Activated CD8-positive, alpha-beta T cell treated with anti-CD3 and anti-CD28 coated beads for 36 hours (primary cell): Measurements from ENCODE around the gene RNF183. TPM values are rescaled to one million over a fixed set of nuclear protein-coding genes. Genes with fewer than 3 reads are reported as not detected.

Source experiments
- ATAC-seq: fragments of 200-7000 bp; cut with Tn5 transposase; one replicate; pipeline ENCODE4 v1.10.0; 2021; ENCODE audit warnings: mild to moderate bottlenecking, moderate library complexity
- CTCF ChIA-PET: fragments of 350-600 bp; sonication (Branson Sonifier 250); formaldehyde crosslinking; loops from one replicate; lab custom pipeline; 2021; ENCODE audit warnings: antibody characterized with exemption; lab: Charles Lee
- POLR2A ChIA-PET: fragments of 350-600 bp; sonication (Branson Sonifier 250); formaldehyde crosslinking; loops from one replicate; lab custom pipeline; 2021; ENCODE audit warnings: antibody characterized with exemption; lab: Charles Lee
- DNase-seq: peaks from one replicate; pipeline ENCODE4 v3.0.0-alpha.2; 2020
- H3K27ac Mint-ChIP-seq: one replicate; pipeline ENCODE4 v1.8.0; 2021; ENCODE audit warnings: mild to moderate bottlenecking, mixed read lengths
- H3K27me3 Mint-ChIP-seq: one replicate; pipeline ENCODE4 v1.8.0; 2021; ENCODE audit warnings: mixed read lengths
- H3K36me3 Mint-ChIP-seq: one replicate; pipeline ENCODE4 v1.8.0; 2021; ENCODE audit warnings: low read depth, mixed read lengths
- H3K4me1 Mint-ChIP-seq: one replicate; pipeline ENCODE4 v1.8.0; 2021; ENCODE audit warnings: low read depth, mixed read lengths
- H3K4me3 Mint-ChIP-seq: one replicate; pipeline ENCODE4 v1.8.0; 2021; ENCODE audit warnings: mild to moderate bottlenecking, moderate library complexity, mixed read lengths
- H3K9me3 Mint-ChIP-seq: one replicate; pipeline ENCODE4 v1.8.0; 2021; ENCODE audit warnings: mixed read lengths
- CTCF ChIP-seq: fragments of 200-600 bp; IDR thresholded peaks from one replicate; pipeline ENCODE4 v1.8.0; 2022; ENCODE audit warnings: antibody characterized with exemption, mild to moderate bottlenecking
- intact Hi-C: fragments of 100-400 bp; cut with micrococcal nuclease; formaldehyde crosslinking; loops from one replicate; pipeline ENCODE4 v1.10.0; 2022
- total RNA-seq, 2 experiments: library from RNA; stranded (reverse); gene quantifications; one replicate each; pipeline ENCODE4 v1.2.3, GENCODE V29; 2021

Gene RNF183
- total RNA-seq, 2 experiments from 2014 or later, result 0.27 TPM; not detected in 1

GRCh38 chr9:113261917-113262671 is 41.1 kb downstream of the RNF183 start:
- H3K36me3 Mint-ChIP-seq, result peaks cover 31% of the 10 kb centered on the region
- intact Hi-C loops, result no loop called here
- TF ChIP-seq CTCF, result no peak
- H3K4me1 Mint-ChIP-seq, result no peaks in the 10 kb centered on the region
- H3K4me3 Mint-ChIP-seq, result no peak overlapping the region
- no peak for DNase-seq
- H3K27me3 Mint-ChIP-seq, result no peaks in the 10 kb centered on the region
- no peak for ATAC-seq
- no peaks in the 10 kb centered on the region for H3K9me3 Mint-ChIP-seq
- POLR2A ChIA-PET, result no interaction called here
- no peak overlapping the region for H3K27ac Mint-ChIP-seq
- CTCF ChIA-PET, result interaction anchor here (0.6 to 3.1 kb wide), 3 partner anchors 13 to 641 kb away, joined by 3 to 10 read pairs (median 3); partner anchors contain the start of genes CDC26 and PRPF4

GRCh38 chr9:113258282-113258681 is 44.9 kb downstream of the RNF183 start:
- intact Hi-C loops, result no loop called here
- no peak for DNase-seq
- ChIA-PET CTCF (no interaction called here), POLR2A (no interaction called here)
- TF ChIP-seq CTCF, result no peak
- Mint-ChIP-seq H3K27ac (no peak overlapping the region), H3K4me1 (no peaks in the 10 kb centered on the region), H3K9me3 (no peaks in the 10 kb centered on the region), H3K36me3 (peaks cover 31% of the 10 kb centered on the region), H3K27me3 (no peaks in the 10 kb centered on the region), H3K4me3 (no peak overlapping the region)
- no peak for ATAC-seq

- no peak overlapping the region for H3K27ac Mint-ChIP-seq
- ChIA-PET CTCF (interaction anchor here (1.6 kb wide), 1 partner anchor 17 kb away, joined by 4 read pairs; no protein-coding TSS in a partner anchor), POLR2A (no interaction called here)
Observed at GRCh38 chr9:113257863-113258262, 45.3 kb downstream of the RNF183 start.

GRCh38 chr9:113255438-113255837 is 47.7 kb downstream of the RNF183 start:
- POLR2A ChIA-PET, result no interaction called here
- intact Hi-C loops, result no loop called here
- TF ChIP-seq CTCF, result no peak
- Mint-ChIP-seq H3K9me3 (peaks cover 3% of the 10 kb centered on the region), H3K36me3 (peaks cover 20% of the 10 kb centered on the region), H3K27me3 (no peaks in the 10 kb centered on the region), H3K27ac (no peak overlapping the region), H3K4me3 (no peak overlapping the region), H3K4me1 (no peaks in the 10 kb centered on the region)
- ATAC-seq, result no peak
- CTCF ChIA-PET, result interaction anchor here (1.4 to 1.7 kb wide), 2 partner anchors 15 to 22 kb away, joined by 3 to 4 read pairs; no protein-coding TSS in a partner anchor
- no peak for DNase-seq

More at GRCh38 chr9:113257863-113258262, 45.3 kb downstream of the RNF183 start:
- DNase-seq (no peak), ATAC-seq (no peak)
- H3K27me3 Mint-ChIP-seq, result no peaks in the 10 kb centered on the region
- intact Hi-C loops, result no loop called here
- H3K9me3 Mint-ChIP-seq, result no peaks in the 10 kb centered on the region
- no peaks in the 10 kb centered on the region for H3K4me1 Mint-ChIP-seq
- H3K36me3 Mint-ChIP-seq, result peaks cover 31% of the 10 kb centered on the region
- H3K4me3 Mint-ChIP-seq, result no peak overlapping the region
- TF ChIP-seq CTCF, result no peak

- Mint-ChIP-seq H3K36me3 (peaks cover 16% of the 10 kb centered on the region), H3K27me3 (no peaks in the 10 kb centered on the region), H3K9me3 (peaks cover 3% of the 10 kb centered on the region), H3K4me1 (no peaks in the 10 kb centered on the region), H3K27ac (no peak overlapping the region), H3K4me3 (no peak overlapping the region)
- no peak for TF ChIP-seq CTCF
- no peak for ATAC-seq
- intact Hi-C loops, result no loop called here
- POLR2A ChIA-PET, result no interaction called here
- CTCF ChIA-PET, result interaction anchor here (1.4 to 1.7 kb wide), 2 partner anchors 14 to 22 kb away, joined by 3 to 4 read pairs; no protein-coding TSS in a partner anchor
- DNase-seq, result no peak
Observed at GRCh38 chr9:113254991-113255390, 48.2 kb downstream of the RNF183 start.
